Esophagus muscularis mucosa (tissue), 4 donors: ENCODE measurements around the gene RASGRF2.

ENCODE experiments used
- EP300 ChIP-seq: sonication (generic); formaldehyde crosslinking; IDR thresholded peaks from one replicate; pipeline ENCODE4 v1.6.1; 2017; ENCODE audit warnings: antibody characterized with exemption
- POLR2A ChIP-seq: fragments of 450-650 bp; IDR thresholded peaks from one replicate; pipeline ENCODE4 v1.6.1; 2017; ENCODE audit warnings: antibody characterized with exemption, moderate library complexity, mild to moderate bottlenecking, low read depth
- POLR2AphosphoS5 ChIP-seq, 2 donors: sonication (generic); formaldehyde crosslinking; IDR thresholded peaks; one replicate each; pipeline ENCODE4 v1.6.1; 2017; ENCODE audit warnings: antibody characterized with exemption in 2 of 2
- TF ChIP-seq, protein P1 (sequence below), 3 experiments: fragments of 200-600 bp in 2 of 3; fragments of 450-650 bp in 1 of 3; sonication (generic) in 2 of 3; IDR thresholded peaks; one replicate each; pipeline ENCODE4 v1.5.1; 2017 to 2019; ENCODE audit warnings: antibody characterized with exemption in 3 of 3, mild to moderate bottlenecking in 2 of 3, moderate library complexity in 1 of 3

- TF ChIP-seq, protein P1, sequence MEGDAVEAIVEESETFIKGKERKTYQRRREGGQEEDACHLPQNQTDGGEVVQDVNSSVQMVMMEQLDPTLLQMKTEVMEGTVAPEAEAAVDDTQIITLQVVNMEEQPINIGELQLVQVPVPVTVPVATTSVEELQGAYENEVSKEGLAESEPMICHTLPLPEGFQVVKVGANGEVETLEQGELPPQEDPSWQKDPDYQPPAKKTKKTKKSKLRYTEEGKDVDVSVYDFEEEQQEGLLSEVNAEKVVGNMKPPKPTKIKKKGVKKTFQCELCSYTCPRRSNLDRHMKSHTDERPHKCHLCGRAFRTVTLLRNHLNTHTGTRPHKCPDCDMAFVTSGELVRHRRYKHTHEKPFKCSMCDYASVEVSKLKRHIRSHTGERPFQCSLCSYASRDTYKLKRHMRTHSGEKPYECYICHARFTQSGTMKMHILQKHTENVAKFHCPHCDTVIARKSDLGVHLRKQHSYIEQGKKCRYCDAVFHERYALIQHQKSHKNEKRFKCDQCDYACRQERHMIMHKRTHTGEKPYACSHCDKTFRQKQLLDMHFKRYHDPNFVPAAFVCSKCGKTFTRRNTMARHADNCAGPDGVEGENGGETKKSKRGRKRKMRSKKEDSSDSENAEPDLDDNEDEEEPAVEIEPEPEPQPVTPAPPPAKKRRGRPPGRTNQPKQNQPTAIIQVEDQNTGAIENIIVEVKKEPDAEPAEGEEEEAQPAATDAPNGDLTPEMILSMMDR (IDR thresholded peaks at IDR 0.05): no peak
- TF ChIP-seq POLR2AphosphoS5 (IDR thresholded peaks at IDR 0.05) (no peak), EP300 (no peak), POLR2A (no peak)
These were observed 191.4 kb downstream of the RASGRF2 start for GRCh38 chr5:81151546-81151945.
